K562 (cell line): Measurements from ENCODE around the gene CYP46A1. TPM values are rescaled to one million over a fixed set of nuclear protein-coding genes. Genes with fewer than 3 reads are reported as not detected.

Experiments used
- ATAC-seq: fragments of 200-7000 bp; cut with Tn5 transposase; 3 replicates; pipeline ENCODE4 v1.9.1; 2020; ENCODE audit warnings: moderate library complexity
- BruUV-seq: library from RNA; stranded (reverse); fragments of 400-500 nt; replicated peaks from 2 replicates; lab custom pipeline; 2021; lab: Mats Ljungman, UMichigan
- CTCF ChIA-PET: fragments of 300-600 bp; formaldehyde crosslinking; extraction: SDS; loops from one replicate; lab custom pipeline; 2021; ENCODE audit warnings: low intra/inter-chr PET ratio; lab: Yijun Ruan, JAX
- POLR2A ChIA-PET: fragments of 300-600, 350-650 bp; sonication (Branson Sonifier 250); formaldehyde crosslinking; extraction: SDS; loops from one replicate; lab custom pipeline; 2021; ENCODE audit warnings: antibody characterized with exemption, inconsistent platforms; lab: Yijun Ruan, JAX
- DNase-seq, 4 experiments: peaks; one replicate each; pipeline versions ENCODE4 v3.0.0 to v3.0.0-alpha.2; 2011 to 2018; ENCODE audit warnings: low spot score in 3 of 4, mixed read lengths in 3 of 4; ENCODE audit errors: extremely low read depth in 1 of 4
- FAIRE-seq: peaks from 2 replicates; lab custom pipeline; 2011; peaks lifted over from hg19 to GRCh38; lab: Jason Lieb, UNC
- H2AFZ ChIP-seq: 2 replicates; pipeline ENCODE4 v1.6.0; 2011; ENCODE audit warnings: low read depth, low read length, control low read depth, inconsistent platforms
- H3K27ac ChIP-seq: fragments of 200-600 bp; 3 replicates; pipeline ENCODE4 v1.8.0; 2011; ENCODE audit warnings: low read depth, mild to moderate bottlenecking, control low read depth, inconsistent platforms, low read length, moderate library complexity, mixed read lengths; ENCODE audit errors: extremely low read depth
- H3K27me3 ChIP-seq, 2 experiments: fragments of 300-600 bp in 1 of 2; 2 replicates in 1 of 2; 3 replicates in 1 of 2; pipeline versions ENCODE4 v1.6.0 to v1.8.0; 2011; ENCODE audit warnings: inconsistent platforms in 2 of 2, low read length in 2 of 2, mild to moderate bottlenecking in 1 of 2, mixed read lengths in 1 of 2, moderate library complexity in 1 of 2; ENCODE audit not compliant: control insufficient read depth in 2 of 2, insufficient read depth in 2 of 2
- H3K36me3 ChIP-seq: fragments of 300-600 bp; 3 replicates; pipeline ENCODE4 v1.8.0; 2011; ENCODE audit warnings: mild to moderate bottlenecking, low read length, inconsistent platforms; ENCODE audit not compliant: control insufficient read depth, insufficient read depth
- H3K4me1 ChIP-seq, 2 experiments: fragments of 200-600 bp in 1 of 2; replicated peaks in 1 of 2; 2 replicates in 1 of 2; 3 replicates in 1 of 2; pipeline versions ENCODE4 v1.5.1 to v1.8.0; 2011; ENCODE audit warnings: inconsistent platforms in 2 of 2, low read length in 2 of 2, mild to moderate bottlenecking in 1 of 2, mixed read lengths in 1 of 2, moderate library complexity in 1 of 2; ENCODE audit not compliant: control insufficient read depth in 2 of 2, insufficient read depth in 2 of 2
- H3K4me2 ChIP-seq: 2 replicates; pipeline ENCODE4 v1.6.1; 2011; ENCODE audit warnings: low read length, control low read depth, inconsistent platforms, mixed read lengths; ENCODE audit not compliant: insufficient read depth
- H3K4me3 ChIP-seq: fragments of 200-600 bp; sonication (generic), shearing (Covaris generic); 2 replicates; pipeline ENCODE4 v1.5.1; 2016; ENCODE audit warnings: control low read depth, inconsistent platforms
- H3K79me2 ChIP-seq: fragments of 200-600 bp; 3 replicates; pipeline ENCODE4 v1.8.0; 2011; ENCODE audit warnings: low read length, inconsistent platforms; ENCODE audit not compliant: control insufficient read depth, insufficient read depth
- H3K9ac ChIP-seq, 2 experiments: 2 replicates each; pipeline versions ENCODE4 v1.6.0 to v1.6.1; 2011; ENCODE audit warnings: low read depth in 2 of 2, low read length in 2 of 2, control low read depth in 1 of 2, inconsistent platforms in 1 of 2, mild to moderate bottlenecking in 1 of 2, mixed read lengths in 1 of 2; ENCODE audit not compliant: insufficient read depth in 1 of 2
- H3K9me1 ChIP-seq: one replicate; pipeline ENCODE4 v1.6.0; 2011; ENCODE audit warnings: inconsistent platforms, mild to moderate bottlenecking, low read length, moderate library complexity; ENCODE audit not compliant: control insufficient read depth, insufficient read depth
- H3K9me3 ChIP-seq: replicated peaks from 2 replicates; pipeline ENCODE4 v1.5.1; 2011; ENCODE audit warnings: low read depth, low read length, inconsistent platforms; ENCODE audit not compliant: control insufficient read depth, insufficient read depth
- H4K20me1 ChIP-seq: replicated peaks from 2 replicates; pipeline ENCODE4 v1.6.1; 2011; ENCODE audit warnings: low read length, inconsistent platforms, mixed read lengths; ENCODE audit not compliant: control insufficient read depth, insufficient read depth
- CREBBP ChIP-seq: IDR thresholded peaks from one replicate; pipeline ENCODE4 v1.6.1; 2012; ENCODE audit warnings: low read depth, mild to moderate bottlenecking, control low read depth, inconsistent platforms, low read length
- HDAC1 ChIP-seq, 2 experiments: fragments of 450-650 bp; IDR thresholded peaks; 2 replicates each; pipeline ENCODE4 v1.6.1; 2016 to 2017; ENCODE audit warnings: inconsistent platforms in 1 of 2, mild to moderate bottlenecking in 1 of 2, moderate library complexity in 1 of 2
- HDAC8 ChIP-seq: fragments of 450-650 bp; IDR thresholded peaks from 2 replicates; pipeline ENCODE4 v1.6.1; 2016; ENCODE audit warnings: mild to moderate bottlenecking, missing genetic modification characterization, moderate library complexity, missing compliant biosample characterization
- WGBS: fragments of 100-300 bp; shearing (Covaris generic); methylation state at CpG from one replicate; pipeline ENCODE4 v1.1.6; 2016; ENCODE audit warnings: low coverage, mixed read lengths; ENCODE audit not compliant: insufficient coverage; ENCODE audit errors: missing lambda C conversion rate; 5-methylcytosine and 5-hydroxymethylcytosine counted together
- in situ Hi-C: fragments of 300-500 bp; cut with MboI; formaldehyde crosslinking; loops from 4 replicates; pipeline ENCODE4 v1.15.0; 2018; ENCODE audit warnings: inconsistent platforms, mixed read lengths
- intact Hi-C: fragments of 100-400 bp; cut with micrococcal nuclease; formaldehyde crosslinking; loops from 2 replicates; pipeline ENCODE4 v1.14.2; 2022
- polyA plus RNA-seq, 8 experiments: library from polyadenylated mRNA; depleted of rRNA in 4 of 8; stranded (reverse) in 5 of 8; unstranded in 3 of 8; fragments of >200 nt; fragmentation: Nextera tagmentation in 2 of 8; fragmentation: Illumina TruSeq in 1 of 8; extraction: Ambion mirVana in 2 of 8; extraction: Trizol in 1 of 8; gene quantifications; 2 replicates each; pipeline versions ENCODE4 v1.2.1 to v1.2.3, GENCODE V29; 2011 to 2014; ENCODE audit warnings: inconsistent platforms in 1 of 8, missing spikeins in 1 of 8
- total RNA-seq, 7 experiments: library from RNA; depleted of rRNA in 6 of 7; stranded (reverse); fragments of >200 nt in 6 of 7; fragmentation: Illumina TruSeq in 2 of 7; extraction: Trizol in 2 of 7; gene quantifications; 2 replicates each; pipeline versions ENCODE4 v1.2.1 to v1.2.3, GENCODE V29; 2011 to 2021; ENCODE audit warnings: low replicate concordance in 1 of 7

CYP46A1 gene
- total and polyA plus RNA-seq, 9 of the 15 experiments (the other 6 are each of a cell fraction or from before 2014, with no cell fraction given): not detected

DNA sequence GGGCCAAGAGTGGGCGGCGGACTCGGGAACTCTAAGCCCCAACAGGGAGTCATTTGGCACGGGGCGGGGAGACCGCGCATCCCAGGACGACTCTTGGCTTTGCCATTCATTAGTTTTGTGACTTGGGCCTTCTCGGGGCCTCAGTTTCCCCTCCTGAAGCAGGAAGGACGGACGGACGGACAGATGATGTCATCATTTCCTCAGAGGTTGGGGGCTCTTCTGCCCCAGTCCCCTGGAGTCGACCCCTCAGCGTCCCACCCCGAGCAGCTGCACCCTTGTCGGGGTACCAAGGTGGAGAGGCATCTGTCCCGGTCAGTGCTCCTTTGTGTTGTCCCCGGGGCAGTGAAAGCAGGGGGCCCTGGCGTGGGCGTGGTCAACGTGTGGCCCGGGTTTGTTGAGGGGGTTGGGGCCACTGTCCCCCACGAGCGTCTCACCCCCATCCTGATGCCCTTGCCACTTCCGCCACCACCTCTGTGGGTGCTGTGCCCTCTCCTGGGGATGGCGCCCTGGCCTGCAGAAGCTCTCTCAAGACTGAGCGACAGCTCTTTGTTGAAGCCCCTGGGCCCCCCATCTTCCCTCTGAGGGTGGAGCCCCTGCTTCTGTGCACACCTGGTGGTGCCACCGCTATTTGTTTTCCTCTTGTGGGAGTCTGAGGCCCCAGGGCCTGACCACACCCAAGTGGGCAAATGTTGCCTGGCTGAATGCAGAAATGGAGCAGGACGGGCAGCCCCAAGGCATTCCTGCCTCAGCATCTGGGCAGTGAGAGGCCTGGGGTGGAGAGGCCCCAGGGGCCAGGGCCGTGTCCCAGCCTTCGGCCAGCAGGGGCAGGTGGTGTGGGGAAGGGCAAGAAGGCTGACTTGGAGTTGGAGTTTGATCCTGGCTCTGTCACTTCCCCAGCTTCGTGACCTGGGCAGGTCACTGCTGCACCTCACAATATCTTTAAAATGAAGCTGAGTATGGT is 38.3 kb upstream of the CYP46A1 start:
- no peak overlapping the region for H3K4me3 ChIP-seq
- BruUV-seq: no TSS peak
- H4K20me1 ChIP-seq: peaks cover 11% of the 10 kb centered on the region; the same call in 1 of the 2 replicates
- no peaks in the 10 kb centered on the region for H3K9me3 ChIP-seq
- ChIA-PET POLR2A (interaction anchor here (0.6 kb wide), 1 partner anchor 79 kb away, joined by 3 read pairs; no protein-coding TSS in a partner anchor), CTCF (no interaction called here)
- peaks cover 0 to 7% of the 10 kb centered on the region in 2 experiments; a peak in 3 of 5 replicates for H3K4me1 ChIP-seq
- no peak overlapping the region for H2AFZ ChIP-seq
- intact Hi-C loops: no loop called here
- no peak overlapping the region for H3K4me2 ChIP-seq
- peaks cover 0 to 59% of the 10 kb centered on the region in 2 experiments; a peak in 4 of 5 replicates for H3K27me3 ChIP-seq
- in situ Hi-C loops: no loop called here
- H3K9me1 ChIP-seq: no peaks in the 10 kb centered on the region
- no peak overlapping the region for H3K27ac ChIP-seq
- TF ChIP-seq CREBBP (no peak), HDAC8 (tag) (no peak), HDAC1 (IDR thresholded peaks at IDR 0.05) (no peak)
- H3K9ac ChIP-seq: no peak overlapping the region
- DNase-seq (no peak), ATAC-seq (no peak), FAIRE-seq (no peak)
- WGBS: 16% methylated on average over 15 of the region's 32 CpGs
- H3K79me2 ChIP-seq: no peaks in the 10 kb centered on the region
- no peaks in the 10 kb centered on the region for H3K36me3 ChIP-seq
